ENCODE measurements around the gene IL34.
"Not testable (repeated sequence)": the region's sequence is repeated elsewhere in the genome, so short reads cannot be mapped to it uniquely, and the experiment has no call there.

IL34 gene

GRCh38 chr16:70646260-70647241 lies at the start of gene IL34:
Gene IL34 (plus strand): TSS chr16:70646559. CDS start chr16:70646948, 389 bp downstream.
- no peak for DNase-seq (ENCODE audit: low read depth, low spot score)

- no peak for DNase-seq (ENCODE audit: low read depth, low spot score)
Measured at GRCh38 chr16:70597135-70597835, 49.1 kb upstream of the IL34 start.

GRCh38 chr16:70598937-70599503 lies 47.3 kb upstream of the IL34 start:
- no peak for DNase-seq (ENCODE audit: low read depth, low spot score)

- DNase-seq (ENCODE audit: low read depth, low spot score) = no peak
Measured at GRCh38 chr16:70600730-70601129, 45.6 kb upstream of the IL34 start.

- no peak for DNase-seq (ENCODE audit: low read depth, low spot score)
Measured at GRCh38 chr16:70601576-70602575, 44.5 kb upstream of the IL34 start.

GRCh38 chr16:70602831-70603230 lies 43.5 kb upstream of the IL34 start:
- DNase-seq (ENCODE audit: low read depth, low spot score) = no peak

GRCh38 chr16:70604407-70605282 lies 41.7 kb upstream of the IL34 start:
- DNase-seq (ENCODE audit: low read depth, low spot score) = no peak

- DNase-seq (ENCODE audit: low read depth, low spot score) = no peak
Measured at GRCh38 chr16:70605283-70605657, 41.1 kb upstream of the IL34 start.

GRCh38 chr16:70608521-70608920 lies 37.8 kb upstream of the IL34 start:
- no peak for DNase-seq (ENCODE audit: low read depth, low spot score)

GRCh38 chr16:70610273-70611223 lies 35.8 kb upstream of the IL34 start:
- DNase-seq (ENCODE audit: low read depth, low spot score) = no peak

GRCh38 chr16:70611224-70611598 lies 35.1 kb upstream of the IL34 start:
- DNase-seq (ENCODE audit: low read depth, low spot score) = no peak

- DNase-seq (ENCODE audit: low read depth, low spot score) = no peak
Measured at GRCh38 chr16:70611785-70612303, 34.5 kb upstream of the IL34 start.

GRCh38 chr16:70612931-70613330 lies 33.4 kb upstream of the IL34 start:
- DNase-seq (ENCODE audit: low read depth, low spot score) = no peak

- DNase-seq (ENCODE audit: low read depth, low spot score) = no peak
Measured at GRCh38 chr16:70614208-70614951, 32.0 kb upstream of the IL34 start.

GRCh38 chr16:70615945-70616344 lies 30.4 kb upstream of the IL34 start:
- no peak for DNase-seq (ENCODE audit: low read depth, low spot score)

- DNase-seq (ENCODE audit: low read depth, low spot score) = not testable (repeated sequence)
Measured at GRCh38 chr16:70621864-70622263, 24.5 kb upstream of the IL34 start.

- no peak for DNase-seq (ENCODE audit: low read depth, low spot score)
Measured at GRCh38 chr16:70627696-70628095, 18.7 kb upstream of the IL34 start.

All from iPS DF 19.7 (cell line).